LNCaP clone FGC (cell line): ENCODE measurements around the gene SYT3.

ENCODE experiments used
- DNase-seq: peaks from one replicate; pipeline ENCODE4 v3.0.0-alpha.2; 2011; ENCODE audit warnings: low read depth
- H3K4me3 ChIP-seq: 2 replicates; pipeline ENCODE4 v1.5.1; 2011; ENCODE audit warnings: mild to moderate bottlenecking, low read depth, low read length, control low read depth
- TF ChIP-seq, protein P1 (sequence below): IDR thresholded peaks from 2 replicates; pipeline ENCODE4 v1.5.1; 2012; ENCODE audit warnings: mild to moderate bottlenecking; ENCODE audit not compliant: control insufficient read depth, insufficient read depth; ENCODE audit errors: extremely low read depth

SYT3 gene

DNA sequence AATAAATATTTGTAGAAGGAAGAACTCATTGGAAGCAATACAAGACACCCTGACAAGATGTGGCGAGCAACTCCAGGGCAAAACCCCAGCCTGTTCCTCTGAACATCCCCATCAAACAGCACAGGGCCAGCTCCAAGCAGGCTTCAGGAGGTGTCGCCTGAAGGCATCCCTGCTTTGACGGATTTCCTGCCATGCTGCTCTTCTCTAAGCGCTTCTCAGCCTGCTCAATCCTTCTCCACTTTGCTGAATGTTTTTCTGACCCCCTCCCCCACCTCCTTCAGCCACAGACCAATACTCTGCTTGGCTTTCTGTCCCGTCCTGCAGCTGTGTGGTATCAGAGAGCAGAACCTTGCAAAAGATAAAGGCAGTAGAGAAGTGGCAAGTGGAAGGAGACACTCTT is 38.0 kb upstream of the SYT3 start:
- TF ChIP-seq, protein P1, sequence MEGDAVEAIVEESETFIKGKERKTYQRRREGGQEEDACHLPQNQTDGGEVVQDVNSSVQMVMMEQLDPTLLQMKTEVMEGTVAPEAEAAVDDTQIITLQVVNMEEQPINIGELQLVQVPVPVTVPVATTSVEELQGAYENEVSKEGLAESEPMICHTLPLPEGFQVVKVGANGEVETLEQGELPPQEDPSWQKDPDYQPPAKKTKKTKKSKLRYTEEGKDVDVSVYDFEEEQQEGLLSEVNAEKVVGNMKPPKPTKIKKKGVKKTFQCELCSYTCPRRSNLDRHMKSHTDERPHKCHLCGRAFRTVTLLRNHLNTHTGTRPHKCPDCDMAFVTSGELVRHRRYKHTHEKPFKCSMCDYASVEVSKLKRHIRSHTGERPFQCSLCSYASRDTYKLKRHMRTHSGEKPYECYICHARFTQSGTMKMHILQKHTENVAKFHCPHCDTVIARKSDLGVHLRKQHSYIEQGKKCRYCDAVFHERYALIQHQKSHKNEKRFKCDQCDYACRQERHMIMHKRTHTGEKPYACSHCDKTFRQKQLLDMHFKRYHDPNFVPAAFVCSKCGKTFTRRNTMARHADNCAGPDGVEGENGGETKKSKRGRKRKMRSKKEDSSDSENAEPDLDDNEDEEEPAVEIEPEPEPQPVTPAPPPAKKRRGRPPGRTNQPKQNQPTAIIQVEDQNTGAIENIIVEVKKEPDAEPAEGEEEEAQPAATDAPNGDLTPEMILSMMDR, result no peak
- H3K4me3 ChIP-seq, result no peak overlapping the region

DNA sequence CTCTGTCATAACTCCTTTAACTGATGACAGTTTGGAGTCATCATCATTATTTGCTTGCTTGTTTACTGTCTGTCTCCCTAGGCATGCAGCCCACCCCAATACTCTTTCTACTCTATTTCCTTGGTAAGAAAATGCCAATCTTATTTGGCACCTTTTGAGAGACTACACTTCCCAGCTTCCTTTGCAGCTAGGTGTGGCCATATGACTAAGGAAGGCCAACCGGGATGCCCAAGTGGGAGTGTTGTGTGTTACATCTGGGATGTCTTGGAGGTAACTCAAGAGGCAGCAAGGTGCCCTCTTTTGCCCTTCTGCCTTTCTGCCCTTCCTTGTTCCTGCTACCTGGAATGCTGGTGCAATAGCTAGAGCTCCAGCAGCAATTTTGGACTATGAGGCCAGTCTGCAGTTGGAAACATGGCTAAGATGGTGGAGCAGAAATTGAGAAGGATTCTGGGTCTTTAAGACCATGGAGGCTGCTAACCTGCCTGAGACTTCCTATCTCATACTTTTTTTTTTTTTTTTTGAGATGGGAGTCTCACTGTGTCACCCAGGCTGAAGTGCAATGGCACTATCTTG is 37.0 kb upstream of the SYT3 start:
- no peak overlapping the region for H3K4me3 ChIP-seq
- TF ChIP-seq, protein P1, result no peak
- no peak for DNase-seq

More for the DNA sequence above, 38.0 kb upstream of the SYT3 start:
- DNase-seq, result no peak

DNA sequence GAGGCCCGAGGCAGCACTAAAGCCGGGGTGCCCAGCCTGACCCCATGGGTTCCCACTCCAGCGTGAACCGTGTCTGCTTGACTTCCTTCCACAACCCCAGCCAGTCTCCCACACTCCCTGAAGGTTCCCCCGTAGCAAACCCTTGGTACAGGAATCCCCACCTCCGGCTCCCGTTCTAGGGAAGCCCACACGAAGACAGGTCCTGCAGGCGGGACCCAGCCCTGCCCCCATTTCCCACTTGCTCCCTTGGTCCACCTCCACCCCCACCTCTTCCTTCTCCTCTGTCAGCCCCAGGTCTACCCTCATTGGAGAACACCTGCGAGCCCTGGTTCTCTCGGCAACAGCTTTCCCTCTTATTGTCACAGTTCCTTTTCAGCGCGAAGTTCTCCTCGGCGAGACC is 33.4 kb upstream of the SYT3 start:
- no peak for DNase-seq
- no peak overlapping the region for H3K4me3 ChIP-seq

DNA sequence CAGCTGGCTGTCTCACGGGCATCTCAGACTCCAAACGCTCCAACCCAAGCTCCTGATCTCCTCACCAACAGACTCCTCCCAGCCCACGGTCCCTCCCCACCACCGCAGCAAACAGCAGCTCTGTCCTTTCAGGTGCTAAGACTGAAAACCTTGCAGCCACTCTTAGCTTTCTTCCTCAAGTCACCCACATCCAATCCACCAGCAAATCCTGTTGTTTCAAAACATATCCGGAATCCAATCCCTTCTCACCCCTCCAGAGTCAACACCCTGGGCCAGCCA is 30.4 kb upstream of the SYT3 start:
- TF ChIP-seq, protein P1, result no peak
- H3K4me3 ChIP-seq, result no peak overlapping the region
- DNase-seq, result no peak

More for the DNA sequence above, 33.4 kb upstream of the SYT3 start:
- TF ChIP-seq, protein P1, result no peak

DNA sequence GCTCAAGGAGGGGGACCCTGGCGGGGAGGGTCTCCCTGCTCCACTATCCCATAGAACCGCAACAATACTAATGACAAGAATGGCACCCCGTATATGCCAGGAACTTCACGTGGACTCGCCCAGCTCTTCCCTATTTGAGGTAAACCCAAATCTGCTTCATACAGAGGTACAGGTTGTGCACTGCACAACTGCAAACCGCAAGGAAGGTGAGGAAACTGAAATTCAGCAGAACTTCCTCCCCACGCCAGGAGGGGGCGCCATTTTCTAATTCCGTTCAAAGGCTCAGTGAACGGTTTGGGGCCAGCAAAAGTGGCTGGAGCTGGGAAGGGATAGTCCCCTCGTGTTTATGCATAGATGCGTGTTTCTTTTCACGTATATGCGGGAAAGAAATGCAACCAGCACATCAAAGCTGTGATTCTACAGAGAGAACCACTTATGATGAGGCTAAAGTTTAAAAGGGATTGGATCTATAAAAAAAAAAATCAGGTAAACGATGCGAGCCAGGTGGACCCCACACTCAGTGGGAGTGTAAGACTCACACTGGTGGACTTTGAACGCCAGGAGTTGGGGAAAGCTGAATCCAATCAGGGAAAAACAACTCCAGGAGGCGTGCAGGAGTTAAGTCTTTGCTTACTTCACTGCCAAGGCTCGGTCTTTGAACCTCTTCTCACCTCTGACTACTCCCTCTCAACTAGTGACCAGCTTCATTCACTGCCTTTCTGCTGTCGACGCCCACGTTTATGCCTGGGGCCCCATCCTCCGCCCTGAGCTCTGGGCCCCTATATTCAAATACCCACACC is 29.8 kb upstream of the SYT3 start:
- no peak overlapping the region for H3K4me3 ChIP-seq
- DNase-seq, result no peak
- TF ChIP-seq, protein P1, result peak; percentile 74

DNA sequence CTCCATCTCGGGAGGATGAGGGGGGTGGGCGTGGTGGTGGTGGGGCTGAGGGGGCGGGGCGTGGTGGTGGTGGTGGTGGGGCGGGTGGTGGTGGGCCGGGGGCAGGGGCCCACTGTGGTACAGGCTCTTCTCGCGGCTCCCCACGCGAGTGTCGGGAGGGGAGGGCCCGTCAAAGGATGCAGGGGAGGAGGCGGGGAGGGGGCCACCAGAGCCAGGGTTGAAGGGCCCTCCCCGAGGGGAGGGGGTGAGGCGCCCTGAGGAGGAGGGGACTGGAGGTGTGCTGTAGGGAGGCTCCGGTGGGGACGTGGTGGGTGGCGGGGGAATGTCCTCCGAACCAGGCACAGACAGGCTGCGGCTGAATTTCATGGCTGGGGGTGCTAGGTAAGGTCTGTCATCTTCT is 29.2 kb upstream of the SYT3 start:
- TF ChIP-seq, protein P1, result no peak

DNA sequence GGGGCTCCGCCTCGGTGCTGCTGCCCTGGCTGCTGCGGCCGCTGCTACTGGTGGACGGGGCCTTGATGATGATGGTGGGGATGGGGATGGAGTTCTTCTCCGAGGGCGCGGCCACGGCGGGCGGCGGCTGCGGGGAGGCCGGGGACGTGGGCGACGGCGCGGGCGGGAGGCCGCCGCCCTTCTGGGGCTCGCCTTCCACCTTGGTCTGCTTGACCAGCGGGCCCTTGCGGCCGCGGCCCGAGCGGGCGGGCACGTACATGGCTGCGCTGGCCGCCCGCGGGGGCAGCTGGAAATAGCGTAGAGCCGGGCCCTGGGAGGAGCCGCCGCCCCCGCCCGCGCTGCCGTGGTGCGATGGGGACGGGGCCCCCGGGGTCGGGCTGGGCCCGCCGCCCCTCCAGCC is 28.7 kb upstream of the SYT3 start:
- TF ChIP-seq, protein P1, result no peak
- H3K4me3 ChIP-seq, result no peak overlapping the region
- no peak for DNase-seq

More for the DNA sequence above, 29.2 kb upstream of the SYT3 start:
- H3K4me3 ChIP-seq, result no peak overlapping the region
- DNase-seq, result no peak
